ENCODE results near the gene OR2A14.
"Not testable (repeated sequence)": the region's sequence is repeated elsewhere in the genome, so short reads cannot be mapped to it uniquely, and the experiment has no call there.

The OR2A14 gene

GRCh38 chr7:144144426-144144825 lies 21.4 kb downstream of the OR2A14 start:
- no peak for TF ChIP-seq CTCF (conservative IDR thresholded peaks at IDR 0.05)

GRCh38 chr7:144148224-144148827 lies 25.4 kb downstream of the OR2A14 start:
- H3K27ac ChIP-seq, result no peak overlapping the region
- TF ChIP-seq CTCF (conservative IDR thresholded peaks at IDR 0.05), result no peak

More at GRCh38 chr7:144144426-144144825, 21.4 kb downstream of the OR2A14 start:
- H3K27ac ChIP-seq, result no peak overlapping the region

- H3K27ac ChIP-seq, result no peak overlapping the region
- TF ChIP-seq CTCF (conservative IDR thresholded peaks at IDR 0.05), result no peak
Observed at GRCh38 chr7:144158861-144159260, 35.9 kb downstream of the OR2A14 start.

GRCh38 chr7:144164784-144165183 lies 41.8 kb downstream of the OR2A14 start:
- no peak for TF ChIP-seq CTCF (conservative IDR thresholded peaks at IDR 0.05)
- no peak overlapping the region for H3K27ac ChIP-seq

- H3K27ac ChIP-seq, result not testable (repeated sequence)
Observed at GRCh38 chr7:144171594-144172350, 48.8 kb downstream of the OR2A14 start.

- no peak for TF ChIP-seq CTCF (conservative IDR thresholded peaks at IDR 0.05)
- no peak overlapping the region for H3K27ac ChIP-seq
Observed at GRCh38 chr7:144174613-144175012, 51.6 kb downstream of the OR2A14 start.

- peak; percentile 82 for TF ChIP-seq CTCF (conservative IDR thresholded peaks at IDR 0.05)
Observed at GRCh38 chr7:144178380-144179164, 55.6 kb downstream of the OR2A14 start.

GRCh38 chr7:144179165-144179479 lies 56.1 kb downstream of the OR2A14 start:
- H3K27ac ChIP-seq, result not testable (repeated sequence)

More at GRCh38 chr7:144178380-144179164, 55.6 kb downstream of the OR2A14 start:
- not testable (repeated sequence) for H3K27ac ChIP-seq
